ENCODE results near the gene KMT2B.

- TF ChIP-seq CTCF (IDR thresholded peaks at IDR 0.05; ENCODE audit: insufficient read depth, low read length) (no peak), POLR2AphosphoS5 (IDR thresholded peaks at IDR 0.05; ENCODE audit: low read depth) (no peak), GABPA (IDR thresholded peaks at IDR 0.05; ENCODE audit: low read depth) (no peak), SPI1 (IDR thresholded peaks at IDR 0.05; ENCODE audit: borderline replicate concordance, low read depth) (no peak), REST (IDR thresholded peaks at IDR 0.05; ENCODE audit: insufficient replicate concordance, low read depth) (no peak)
These were observed 47.8 kb upstream of the KMT2B start for GRCh38 chr19:35669974-35670373.
